ENCODE results near the gene IFIT3.

Gene IFIT3

GRCh38 chr10:89306434-89307268, 21.1 kb upstream of the IFIT3 start:
- Histone ChIP-seq H2AFZ (no peak overlapping the region), H3K4me3 (ENCODE audit: low read depth, low read length) (no peak overlapping the region), H3K36me3 (ENCODE audit: control insufficient read depth, insufficient read depth, low read length) (no peaks in the 10 kb centered on the region), H3K27ac (no peak overlapping the region), H3K4me1 (peaks cover 7% of the 10 kb centered on the region), H3K4me2 (ENCODE audit: low read length) (no peak overlapping the region), H3K9me3 (ENCODE audit: control insufficient read depth, low read length) (no peaks in the 10 kb centered on the region), H3K79me2 (no peaks in the 10 kb centered on the region), H3K27me3 (ENCODE audit: control insufficient read depth, insufficient read depth, low read length) (no peaks in the 10 kb centered on the region), H3K9ac (no peak overlapping the region)
- TF ChIP-seq CTCF (IDR thresholded peaks at IDR 0.05) = no peak

GRCh38 chr10:89307269-89307577, 20.6 kb upstream of the IFIT3 start:
- Histone ChIP-seq H3K79me2 (no peaks in the 10 kb centered on the region), H3K36me3 (ENCODE audit: control insufficient read depth, insufficient read depth, low read length) (no peaks in the 10 kb centered on the region), H3K27me3 (ENCODE audit: control insufficient read depth, insufficient read depth, low read length) (no peaks in the 10 kb centered on the region), H3K4me1 (peaks cover 5% of the 10 kb centered on the region), H2AFZ (no peak overlapping the region), H3K9me3 (ENCODE audit: control insufficient read depth, low read length) (no peaks in the 10 kb centered on the region), H3K4me2 (ENCODE audit: low read length) (no peak overlapping the region), H3K9ac (no peak overlapping the region), H3K4me3 (ENCODE audit: low read depth, low read length) (no peak overlapping the region), H3K27ac (no peak overlapping the region)
- TF ChIP-seq CTCF (IDR thresholded peaks at IDR 0.05) = no peak

- H3K4me2 ChIP-seq (ENCODE audit: low read length) = no peak overlapping the region
- no peak overlapping the region for H2AFZ ChIP-seq
- no peak overlapping the region for H3K4me3 ChIP-seq (ENCODE audit: low read depth, low read length)
- H3K79me2 ChIP-seq = no peaks in the 10 kb centered on the region
- H3K4me1 ChIP-seq = no peaks in the 10 kb centered on the region
- no peaks in the 10 kb centered on the region for H3K27me3 ChIP-seq (ENCODE audit: control insufficient read depth, insufficient read depth, low read length)
- no peak overlapping the region for H3K27ac ChIP-seq
- no peak overlapping the region for H3K9ac ChIP-seq
- H3K36me3 ChIP-seq (ENCODE audit: control insufficient read depth, insufficient read depth, low read length) = no peaks in the 10 kb centered on the region
- H3K9me3 ChIP-seq (ENCODE audit: control insufficient read depth, low read length) = no peaks in the 10 kb centered on the region
- no peak for TF ChIP-seq CTCF (IDR thresholded peaks at IDR 0.05)
Observed at GRCh38 chr10:89308266-89308665, 19.5 kb upstream of the IFIT3 start.

DNA sequence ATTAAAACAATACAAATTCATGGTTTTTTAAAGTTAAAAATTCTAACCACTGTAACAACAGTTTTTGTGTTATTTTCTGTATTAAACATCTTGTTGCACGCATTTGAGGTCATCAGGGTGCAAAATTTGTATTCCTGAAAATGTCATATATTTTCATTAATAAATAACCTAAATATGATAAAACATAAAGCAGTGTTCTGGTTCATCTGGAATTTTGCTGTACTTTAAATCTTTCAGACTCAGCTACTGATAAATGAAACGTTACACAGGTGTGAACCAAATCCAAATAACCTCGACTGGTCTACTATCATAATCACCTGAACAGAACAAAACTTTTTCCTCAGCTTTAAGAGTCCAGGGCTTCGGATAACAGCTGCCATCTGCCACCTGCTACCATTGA, 19.1 kb upstream of the IFIT3 start:
- Histone ChIP-seq H3K4me3 (ENCODE audit: low read depth, low read length) (no peak overlapping the region), H2AFZ (no peak overlapping the region)

More for the DNA sequence above, 19.1 kb upstream of the IFIT3 start:
- no peak overlapping the region for H3K9ac ChIP-seq
- no peaks in the 10 kb centered on the region for H3K27me3 ChIP-seq (ENCODE audit: control insufficient read depth, insufficient read depth, low read length)
- H3K27ac ChIP-seq = no peak overlapping the region
- H3K4me2 ChIP-seq (ENCODE audit: low read length) = no peak overlapping the region
- H3K79me2 ChIP-seq = no peaks in the 10 kb centered on the region
- no peaks in the 10 kb centered on the region for H3K9me3 ChIP-seq (ENCODE audit: control insufficient read depth, low read length)
- no peak for TF ChIP-seq CTCF (IDR thresholded peaks at IDR 0.05)
- H3K4me1 ChIP-seq = no peaks in the 10 kb centered on the region
- no peaks in the 10 kb centered on the region for H3K36me3 ChIP-seq (ENCODE audit: control insufficient read depth, insufficient read depth, low read length)
